Gastrocnemius medialis (tissue), 4 donors: ENCODE measurements around the gene HIC1. TPM values are rescaled to one million over a fixed set of nuclear protein-coding genes. Genes with fewer than 3 reads are reported as not detected.

ENCODE experiments used
- ATAC-seq, 2 donors: fragments of 150-250 bp; one replicate each; pipeline ENCODE4 v1.9.1; 2016
- DNase-seq, 2 donors: peaks; one replicate each; pipeline ENCODE4 v3.0.0-alpha.2; 2019
- H3K27ac ChIP-seq, 4 donors: fragments of 200-600 bp; sonication (generic); 1 replicate in 1 of 4; 2 replicates in 3 of 4; pipeline ENCODE4 v1.5.1; 2016 to 2018; ENCODE audit warnings: mild to moderate bottlenecking in 2 of 4, moderate library complexity in 1 of 4
- H3K27me3 ChIP-seq, 3 donors: fragments of 200-600 bp; sonication (generic) in 2 of 3; 1 replicate in 1 of 3; 2 replicates in 2 of 3; pipeline versions ENCODE4 v1.5.1 to v1.6.0; 2016 to 2019; ENCODE audit warnings: mild to moderate bottlenecking in 1 of 3, moderate library complexity in 1 of 3
- H3K36me3 ChIP-seq, 2 donors: fragments of 200-600 bp; sonication (generic) in 1 of 2; one replicate each; pipeline ENCODE4 v1.5.1; 2017 to 2018
- H3K4me1 ChIP-seq, 2 donors: fragments of 200-600 bp; sonication (generic) in 1 of 2; one replicate each; pipeline ENCODE4 v1.5.1; 2016 to 2017; ENCODE audit warnings: mild to moderate bottlenecking in 2 of 2
- H3K4me3 ChIP-seq, 4 donors: fragments of 200-600 bp; sonication (generic) in 3 of 4; 1 replicate in 1 of 4; 2 replicates in 3 of 4; pipeline ENCODE4 v1.5.1; 2016 to 2019; ENCODE audit warnings: mild to moderate bottlenecking in 2 of 4
- H3K9me3 ChIP-seq, 3 donors: fragments of 200-600 bp; sonication (generic) in 2 of 3; 1 replicate in 1 of 3; 2 replicates in 2 of 3; pipeline ENCODE4 v1.5.1; 2016 to 2019
- CTCF ChIP-seq, 5 experiments: fragments of 450-650 bp in 3 of 5; fragments of 200-600 bp in 2 of 5; sonication (generic) in 2 of 5; IDR thresholded peaks in 4 of 5; conservative IDR thresholded peaks in 1 of 5; 1 replicate in 4 of 5; 2 replicates in 1 of 5; pipeline ENCODE4 v1.5.1; 2016 to 2019; ENCODE audit warnings: antibody characterized with exemption in 5 of 5, mild to moderate bottlenecking in 3 of 5, moderate library complexity in 3 of 5
- POLR2A ChIP-seq, 2 donors: fragments of 450-650 bp; IDR thresholded peaks; one replicate each; pipeline ENCODE4 v1.6.1; 2017; ENCODE audit warnings: antibody characterized with exemption in 2 of 2, mild to moderate bottlenecking in 2 of 2, moderate library complexity in 2 of 2
- in situ Hi-C, 4 donors: fragments of 200-750 bp; cut with MboI; loops; one replicate each; pipeline versions ENCODE4 v1.15.0 to v1.8.0; 2017; ENCODE audit warnings: low sequenced_read_pairs in 4 of 4
- intact Hi-C: fragments of 100-400 bp; cut with DNase I; formaldehyde crosslinking; loops from one replicate; pipeline ENCODE4 v1.15.1; 2023; ENCODE audit warnings: low total_unique reads
- total RNA-seq, 4 donors: library from RNA; depleted of rRNA; stranded (reverse); fragments of >200 nt; gene quantifications; one replicate each; pipeline versions ENCODE4 v1.1.0 to v1.2.3, GENCODE V29; 2016

The HIC1 gene
- total RNA-seq, 4 donors from 2014 or later, result 4.6 to 9.6 (median 6.9) TPM

GRCh38 chr17:2055292-2056205 is 646 bp downstream of the HIC1 start:
- peaks cover 2 to 27% of the 10 kb centered on the region in 2 donors for H3K4me1 ChIP-seq
- peak overlapping the region; percentile 52 to 67 (median 64) for H3K4me3 ChIP-seq
- H3K9me3 ChIP-seq, result no peaks in the 10 kb centered on the region
- H3K27me3 ChIP-seq, result peaks cover 0 to 12% (median 0%) of the 10 kb centered on the region in 3 donors
- H3K36me3 ChIP-seq, result no peaks in the 10 kb centered on the region
- TF ChIP-seq POLR2A (IDR thresholded peaks at IDR 0.05), result no peak
- TF ChIP-seq CTCF (IDR thresholded peaks at IDR 0.05 in 4 of 5, conservative IDR thresholded peaks at IDR 0.05 in 1 of 5), result no peak
- no peak for DNase-seq
- intact Hi-C loops, result loop anchor here (2.0 to 5.0 kb wide), 2 partner anchors 37 to 123 kb away; no protein-coding TSS in a partner anchor
- peak; percentile 15 to 28 for ATAC-seq
- in situ Hi-C loops, result no loop called here
- H3K27ac ChIP-seq, result peak overlapping the region; percentile 70 to 82 (median 76)

GRCh38 chr17:2056206-2057174 is 1.6 kb downstream of the HIC1 start:
- in situ Hi-C loops, result no loop called here
- no peaks in the 10 kb centered on the region for H3K36me3 ChIP-seq
- DNase-seq (no peak), ATAC-seq (no peak)
- H3K27ac ChIP-seq, result peak overlapping the region; percentile 45 to 82 (median 76)
- H3K9me3 ChIP-seq, result no peaks in the 10 kb centered on the region
- peaks cover 2 to 19% of the 10 kb centered on the region in 2 donors for H3K4me1 ChIP-seq
- no peak for TF ChIP-seq POLR2A (IDR thresholded peaks at IDR 0.05)
- no peak for TF ChIP-seq CTCF (IDR thresholded peaks at IDR 0.05 in 4 of 5, conservative IDR thresholded peaks at IDR 0.05 in 1 of 5)
- H3K4me3 ChIP-seq, result peak overlapping the region; percentile 31 to 52 (median 48)
- H3K27me3 ChIP-seq, result peaks cover 0 to 3% (median 0%) of the 10 kb centered on the region in 3 donors
- intact Hi-C loops, result loop anchor here (5.0 kb wide), 1 partner anchor 36 kb away; no protein-coding TSS in a partner anchor

GRCh38 chr17:2057175-2057759 is 2.4 kb downstream of the HIC1 start:
- no peak for DNase-seq
- in situ Hi-C loops (no loop called here), intact Hi-C loops (loop anchor here (5.0 kb wide), 1 partner anchor 35 kb away; no protein-coding TSS in a partner anchor)
- Histone ChIP-seq H3K4me1 (peaks cover 2 to 21% of the 10 kb centered on the region in 2 donors), H3K27ac (peak overlapping the region; percentile 33 to 82 (median 72)), H3K36me3 (no peaks in the 10 kb centered on the region), H3K27me3 (no peaks in the 10 kb centered on the region), H3K4me3 (peak overlapping the region in 1 of 4 donors; percentile 52), H3K9me3 (no peaks in the 10 kb centered on the region)
- no peak for ATAC-seq
- TF ChIP-seq POLR2A (IDR thresholded peaks at IDR 0.05), result no peak
- TF ChIP-seq CTCF (IDR thresholded peaks at IDR 0.05 in 4 of 5, conservative IDR thresholded peaks at IDR 0.05 in 1 of 5), result no peak
